Endothelial cell of hepatic sinusoid (primary cell): ENCODE results near the gene NRF1.

Experiments used
- in situ Hi-C: cut with HindIII; loops from 2 replicates; pipeline ENCODE4 v1.10.0; 2017; ENCODE audit warnings: low sequenced_read_pairs

The NRF1 gene

GRCh38 chr7:129676017-129676897 lies 64.7 kb downstream of the NRF1 start:
- in situ Hi-C loops, result no loop called here

- in situ Hi-C loops, result no loop called here
Measured at GRCh38 chr7:129677796-129678195, 66.3 kb downstream of the NRF1 start.

GRCh38 chr7:129678606-129679005 lies 67.1 kb downstream of the NRF1 start:
- in situ Hi-C loops, result no loop called here

- in situ Hi-C loops, result no loop called here
Measured at GRCh38 chr7:129680400-129680799, 68.9 kb downstream of the NRF1 start.

GRCh38 chr7:129684777-129685176 lies 73.3 kb downstream of the NRF1 start:
- in situ Hi-C loops, result loop anchor here (5.0 kb wide), 1 partner anchor 68 kb away; no protein-coding TSS in a partner anchor

- in situ Hi-C loops, result loop anchor here (5.0 kb wide), 1 partner anchor 66 kb away; no protein-coding TSS in a partner anchor
Measured at GRCh38 chr7:129686063-129686462, 74.5 kb downstream of the NRF1 start.

GRCh38 chr7:129688503-129689222 lies 77.1 kb downstream of the NRF1 start:
- in situ Hi-C loops, result loop anchor here (5.0 kb wide), 1 partner anchor 64 kb away; no protein-coding TSS in a partner anchor

- in situ Hi-C loops, result loop anchor here (5.0 kb wide), 1 partner anchor 62 kb away; no protein-coding TSS in a partner anchor
Measured at GRCh38 chr7:129689995-129690581, 78.6 kb downstream of the NRF1 start.

- in situ Hi-C loops, result no loop called here
Measured at GRCh38 chr7:129690701-129691100, 79.2 kb downstream of the NRF1 start.

GRCh38 chr7:129698516-129699418 lies 87.2 kb downstream of the NRF1 start:
- in situ Hi-C loops, result no loop called here

GRCh38 chr7:129702316-129702715 lies 90.8 kb downstream of the NRF1 start:
- in situ Hi-C loops, result no loop called here

- in situ Hi-C loops, result no loop called here
Measured at GRCh38 chr7:129702761-129703338, 91.3 kb downstream of the NRF1 start.

- in situ Hi-C loops, result no loop called here
Measured at GRCh38 chr7:129703751-129704150, 92.2 kb downstream of the NRF1 start.

- in situ Hi-C loops, result no loop called here
Measured at GRCh38 chr7:129707910-129708499, 96.5 kb downstream of the NRF1 start.

GRCh38 chr7:129713544-129713943 lies 102.0 kb downstream of the NRF1 start:
- in situ Hi-C loops, result no loop called here

- in situ Hi-C loops, result no loop called here
Measured at GRCh38 chr7:129714514-129715063, 103.1 kb downstream of the NRF1 start.

- in situ Hi-C loops, result no loop called here
Measured at GRCh38 chr7:129719980-129720732, 108.6 kb downstream of the NRF1 start.

- in situ Hi-C loops, result no loop called here
Measured at GRCh38 chr7:129721068-129721467, 109.5 kb downstream of the NRF1 start.

- in situ Hi-C loops, result no loop called here
Measured at GRCh38 chr7:129723679-129724078, 112.2 kb downstream of the NRF1 start.
